GM19467 (cell line): Measurements from ENCODE around the gene SLC9A8.
"Not testable (repeated sequence)": the region's sequence is repeated elsewhere in the genome, so short reads cannot be mapped to it uniquely, and the experiment has no call there.

ENCODE experiments used
- ATAC-seq: cut with Tn5 transposase; IDR thresholded peaks from one replicate; pipeline ENCODE4 v1.9.1; 2021; ENCODE audit warnings: mild to moderate bottlenecking, moderate library complexity; ENCODE audit not compliant: unreplicated experiment

The SLC9A8 gene

DNA sequence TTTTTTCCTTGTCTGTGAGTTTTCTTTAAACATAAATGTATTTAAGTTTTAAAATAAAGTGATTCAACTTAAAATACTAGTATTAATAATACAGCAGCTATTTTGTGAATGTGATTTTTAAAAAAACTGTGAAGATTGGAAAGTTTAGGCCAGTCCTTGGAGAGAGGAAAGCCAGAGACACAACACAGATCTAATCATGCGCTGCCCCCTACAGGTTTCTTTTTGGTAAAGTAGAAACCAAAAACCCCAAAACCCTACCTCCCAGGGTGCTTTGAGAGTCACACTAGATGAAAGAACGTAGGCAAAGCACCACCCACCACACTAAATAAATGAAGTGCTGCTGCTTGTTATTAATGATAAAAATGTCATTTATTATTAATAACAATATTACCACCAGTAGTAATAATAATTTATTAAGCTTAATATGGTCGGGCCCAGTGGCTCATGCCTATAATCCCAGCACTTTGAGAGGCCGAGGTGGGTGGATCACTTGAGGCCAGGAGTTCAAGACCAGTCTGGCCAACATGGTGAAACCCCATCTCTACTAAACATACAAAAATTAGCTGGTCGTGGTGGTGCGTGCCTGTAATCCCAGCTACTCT lies 33.7 kb downstream of the SLC9A8 start:
- no peak for ATAC-seq

- no peak for ATAC-seq
Measured at GRCh38 chr20:49850463-49851230, 38.0 kb downstream of the SLC9A8 start.

DNA sequence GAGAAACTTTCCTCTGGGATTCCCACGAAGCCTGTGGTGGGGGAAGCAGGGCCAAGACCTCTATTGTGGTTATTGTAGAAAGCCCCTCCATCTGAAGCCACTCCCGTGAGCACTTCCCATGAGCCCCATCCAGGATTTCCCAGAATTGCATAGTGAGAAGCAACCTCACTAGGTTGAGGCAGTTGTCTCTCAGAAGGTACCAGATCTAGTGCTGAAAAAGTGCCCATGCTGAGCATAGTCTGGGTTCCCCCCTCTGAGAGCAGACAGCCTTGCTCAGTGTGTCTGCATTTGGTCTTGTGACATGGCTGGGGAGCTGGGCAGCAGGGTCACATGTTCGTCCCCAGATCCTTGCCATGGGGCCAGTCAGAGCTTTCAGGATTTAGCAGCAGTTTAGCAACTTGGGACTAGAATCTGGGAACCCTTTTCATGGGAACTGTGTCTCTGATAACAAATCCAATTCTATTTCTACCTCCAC lies 38.6 kb downstream of the SLC9A8 start:
- no peak for ATAC-seq

- ATAC-seq, result no peak
Measured at GRCh38 chr20:49851991-49852390, 39.4 kb downstream of the SLC9A8 start.

DNA sequence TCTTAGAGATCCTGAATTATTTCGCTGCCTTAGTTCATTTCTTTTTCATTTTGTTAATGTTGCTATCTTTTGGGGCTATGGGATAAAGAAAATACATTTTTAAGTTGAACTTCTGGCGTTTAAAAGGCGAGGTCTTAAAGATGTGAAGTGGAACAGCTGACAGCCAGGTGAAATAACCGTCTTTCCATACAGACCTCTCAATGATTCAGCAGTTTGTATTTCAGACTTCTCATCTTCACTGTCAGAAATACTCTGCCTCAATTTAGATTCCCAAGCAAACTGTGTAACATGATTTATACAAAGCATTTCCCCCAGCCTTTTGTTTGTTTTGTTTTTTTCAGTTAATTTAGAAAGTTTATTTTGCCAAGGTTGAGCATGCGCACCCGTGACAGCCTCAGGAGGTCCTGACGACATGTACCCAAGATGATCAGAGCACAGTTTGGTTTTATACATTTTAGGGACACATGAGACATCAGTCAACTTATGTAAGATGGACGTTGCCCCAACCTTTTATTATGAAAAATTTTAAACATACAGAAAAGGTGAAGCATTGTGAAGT lies 40.0 kb downstream of the SLC9A8 start:
- no peak for ATAC-seq

GRCh38 chr20:49853640-49854039 lies 41.0 kb downstream of the SLC9A8 start:
- ATAC-seq, result no peak

DNA sequence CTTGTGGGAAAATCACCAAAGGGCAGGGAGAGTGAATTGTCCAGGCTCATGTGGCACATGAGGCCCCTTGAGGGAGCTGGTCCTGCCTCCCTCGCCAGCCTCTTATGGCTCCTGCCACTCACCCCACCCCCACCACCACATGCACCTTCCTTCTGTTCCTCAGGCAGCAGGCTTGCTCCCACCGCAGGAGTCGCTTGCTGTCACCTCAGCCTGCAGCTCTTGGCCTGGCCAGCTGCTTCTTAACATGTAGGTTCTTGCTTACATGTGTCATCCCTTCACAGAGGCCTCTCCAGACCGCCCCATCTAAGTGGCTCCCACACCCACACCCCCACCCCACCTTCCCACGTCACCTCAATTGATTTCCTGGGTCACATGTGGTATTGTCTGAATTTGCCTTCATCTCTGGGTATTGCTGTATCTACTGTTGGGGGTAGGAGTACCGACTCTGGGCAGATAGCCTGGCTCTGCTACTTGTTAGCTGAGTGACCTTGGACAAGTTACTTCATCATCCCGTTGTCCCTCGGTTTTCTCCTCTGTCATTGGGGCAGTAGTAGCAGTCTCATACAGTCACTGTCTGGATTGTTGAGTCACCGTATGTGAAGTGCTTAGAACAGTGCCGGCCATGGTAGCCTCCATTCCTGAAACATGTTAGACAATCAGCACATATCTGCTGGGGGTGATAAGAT lies 41.7 kb downstream of the SLC9A8 start:
- ATAC-seq, result no peak

- ATAC-seq, result no peak
Measured at GRCh38 chr20:49856904-49857303, 44.3 kb downstream of the SLC9A8 start.

GRCh38 chr20:49858076-49858585 lies 45.5 kb downstream of the SLC9A8 start:
- no peak for ATAC-seq

DNA sequence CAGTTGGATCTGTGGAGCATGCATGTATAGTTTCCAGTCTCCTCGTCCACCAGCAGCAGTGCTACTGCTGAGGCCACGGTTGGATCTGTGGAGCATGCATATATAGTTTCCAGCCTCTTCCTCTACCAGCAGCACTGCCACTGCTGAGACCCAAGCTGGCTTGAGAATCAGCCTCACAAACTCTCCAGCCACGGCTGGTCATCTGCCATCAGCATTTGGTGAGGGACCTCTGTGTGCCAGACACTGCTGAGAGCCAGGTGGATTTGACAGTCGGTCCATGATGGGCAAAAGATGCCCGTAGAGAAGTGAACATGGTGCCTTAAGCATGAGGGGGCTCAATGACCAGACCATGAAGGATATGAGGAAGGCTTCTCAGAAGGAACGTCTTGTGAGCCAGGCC lies 46.4 kb downstream of the SLC9A8 start:
- ATAC-seq, result no peak

GRCh38 chr20:49859807-49860206 lies 47.2 kb downstream of the SLC9A8 start:
- ATAC-seq, result no peak

DNA sequence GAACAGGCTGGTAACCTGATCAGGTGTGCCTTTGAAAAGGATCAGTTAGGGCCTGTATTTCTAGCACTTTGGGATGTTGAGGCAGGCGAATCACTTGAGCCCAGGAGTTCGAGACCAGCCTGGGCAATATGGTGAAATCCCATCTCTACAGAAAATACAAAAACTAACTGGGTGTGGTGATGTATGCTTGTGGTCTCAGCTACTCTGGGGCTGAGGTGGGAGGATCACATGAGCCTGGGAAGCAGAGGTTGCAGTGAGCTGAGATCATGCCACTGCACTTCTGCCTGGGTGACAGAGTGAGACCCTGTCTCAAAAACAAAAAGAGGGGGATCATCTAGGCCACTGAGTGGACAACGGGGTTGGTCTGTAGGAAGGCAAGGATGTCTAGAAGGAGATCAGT lies 48.6 kb downstream of the SLC9A8 start:
- not testable (repeated sequence) for ATAC-seq

GRCh38 chr20:49862607-49863200 lies 50.1 kb downstream of the SLC9A8 start:
- ATAC-seq, result no peak

DNA sequence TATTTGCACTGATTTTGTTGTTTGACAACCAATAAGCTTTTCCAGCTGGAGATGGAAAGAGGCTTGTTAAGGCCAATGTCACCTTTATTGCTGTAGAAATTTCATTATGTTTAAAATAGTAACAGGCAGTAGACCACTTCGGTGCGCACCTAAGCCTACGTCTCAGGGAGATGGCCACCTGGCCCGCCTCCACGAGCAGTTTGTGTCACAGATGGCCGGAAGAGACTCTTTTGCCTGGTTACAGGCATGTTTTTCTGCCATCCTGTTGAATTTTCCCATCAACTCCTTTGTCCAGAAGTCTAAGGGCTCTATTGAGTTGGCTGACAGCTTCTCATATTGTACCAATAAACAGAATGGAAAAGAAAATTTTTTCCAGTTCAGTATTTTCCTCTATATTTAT lies 51.0 kb downstream of the SLC9A8 start:
- ATAC-seq, result no peak

DNA sequence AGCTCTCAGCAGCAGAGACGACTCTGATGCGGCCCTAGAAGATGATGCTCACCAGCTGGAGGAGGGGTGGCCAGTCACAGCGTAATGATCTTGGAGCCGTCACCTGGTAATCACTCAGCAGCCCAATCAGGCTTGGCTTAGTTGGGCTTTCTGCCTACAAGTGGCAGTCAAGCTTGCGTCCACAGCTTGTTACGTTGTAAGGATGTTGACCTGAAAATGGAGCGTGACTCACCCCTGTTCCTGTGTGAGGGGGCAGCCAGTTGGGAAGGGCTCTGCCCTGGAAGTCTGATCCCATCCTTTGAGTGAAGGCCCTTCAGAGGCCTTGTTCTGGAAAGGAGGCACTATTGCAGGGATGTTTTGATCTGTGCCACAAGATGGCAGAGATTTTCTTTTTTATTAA lies 52.9 kb downstream of the SLC9A8 start:
- no peak for ATAC-seq

DNA sequence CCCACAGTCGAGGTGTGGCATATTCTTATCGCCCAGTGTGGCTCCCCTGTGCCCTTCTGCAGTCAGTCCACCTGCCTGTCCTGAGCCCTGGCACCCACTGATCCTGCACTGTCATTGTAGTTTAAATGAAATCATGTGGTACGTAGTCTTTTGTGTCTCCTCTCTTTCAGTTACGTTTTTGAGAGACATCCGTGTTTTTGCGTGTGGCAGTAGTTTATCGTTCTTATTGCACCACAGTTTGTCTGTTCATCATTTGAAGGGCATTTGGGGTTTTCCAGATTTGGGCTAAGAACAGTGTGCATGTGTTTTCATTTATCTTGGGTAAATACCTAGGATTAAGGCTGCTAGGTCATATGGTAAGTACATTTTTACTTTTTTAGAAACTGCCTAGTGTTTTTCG lies 53.4 kb downstream of the SLC9A8 start:
- ATAC-seq, result no peak

DNA sequence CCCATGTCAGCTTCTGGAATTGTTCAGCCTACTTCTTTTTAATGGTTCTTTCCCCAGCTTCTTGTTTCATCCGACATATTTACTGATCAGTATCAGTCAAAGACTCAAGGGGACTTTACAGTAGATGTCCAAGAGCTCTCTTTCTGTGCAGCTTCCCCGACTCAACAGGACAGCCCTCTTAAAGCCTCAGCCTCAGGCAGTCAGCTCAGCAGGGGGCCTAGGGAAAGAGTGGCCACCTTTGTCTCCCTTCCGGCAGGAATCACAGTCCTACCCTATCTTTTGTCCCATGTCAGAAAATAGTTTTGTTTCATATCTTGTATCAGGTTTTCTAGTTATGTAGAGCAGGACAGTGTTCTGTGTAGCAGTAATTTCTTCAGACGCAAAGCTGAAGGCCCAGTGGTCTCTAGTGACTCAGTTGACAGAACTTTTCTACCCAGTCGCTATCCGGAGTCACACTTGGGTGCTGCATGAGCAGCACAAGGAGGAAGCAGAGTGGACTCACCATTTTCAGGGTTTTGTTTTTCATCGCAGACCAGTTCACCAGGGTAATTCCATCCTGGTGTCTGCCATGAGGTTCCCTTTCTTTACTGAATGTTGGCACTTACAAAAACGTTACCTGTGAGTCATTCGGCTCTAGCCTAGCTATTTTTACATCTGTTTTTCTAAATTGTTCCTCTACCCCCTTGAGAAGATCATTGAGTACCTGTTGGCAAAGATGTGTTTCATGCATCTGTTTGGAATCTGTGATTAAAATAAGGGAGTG lies 55.0 kb downstream of the SLC9A8 start:
- ATAC-seq, result no peak

DNA sequence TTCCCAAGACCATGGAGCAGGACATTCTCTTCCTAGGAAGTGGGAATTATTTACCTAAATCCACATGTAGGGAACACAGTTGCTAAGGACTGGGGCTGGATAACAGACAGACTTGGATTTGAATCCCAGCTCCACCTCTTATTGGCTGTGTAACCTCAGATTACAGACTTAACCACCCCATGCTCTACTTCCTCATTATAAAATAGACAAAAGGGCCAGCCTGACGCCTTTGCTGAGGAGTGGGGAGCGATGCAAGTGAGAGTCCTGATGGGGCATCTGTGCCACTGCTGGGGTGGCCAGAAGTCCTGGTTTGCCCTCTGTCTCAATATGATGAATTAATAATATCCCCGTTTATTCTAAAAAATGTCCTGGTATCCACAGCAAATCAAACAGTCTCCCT lies 55.9 kb downstream of the SLC9A8 start:
- ATAC-seq, result no peak

- no peak for ATAC-seq
Measured at GRCh38 chr20:49868964-49869363, 56.3 kb downstream of the SLC9A8 start.

DNA sequence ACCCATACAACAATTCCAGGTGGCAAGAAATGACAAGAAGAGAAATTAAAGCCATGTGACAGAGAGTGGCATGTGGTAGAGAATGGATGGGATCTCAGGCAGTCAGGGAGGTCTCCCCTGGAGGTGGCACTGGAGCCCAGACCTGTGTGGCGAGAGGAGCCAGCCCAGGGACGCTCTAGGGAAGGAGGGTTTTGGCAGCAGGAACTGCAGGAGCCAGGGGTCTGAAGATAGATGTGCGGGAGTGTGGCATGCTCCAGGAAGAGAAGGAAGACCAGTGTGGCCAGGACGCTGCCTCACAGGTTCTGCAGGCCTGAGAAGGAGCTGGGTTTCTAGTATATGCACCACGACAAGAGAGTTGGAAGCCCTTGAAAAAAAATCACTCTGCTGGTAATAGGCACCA lies 57.6 kb downstream of the SLC9A8 start:
- no peak for ATAC-seq
